Measurements from ENCODE around the gene TAGLN.

Gene TAGLN

GRCh38 chr11:117160826-117161225, 38.3 kb upstream of the TAGLN start:
- ChIA-PET POLR2A (no interaction called here), CTCF (no interaction called here)
- DNase-seq (ENCODE audit: extremely low spot score): no peak
- TF ChIP-seq SUZ12 (IDR thresholded peaks at IDR 0.05) (no peak), FOXA1 (IDR thresholded peaks at IDR 0.05) (no peak), TARDBP (IDR thresholded peaks at IDR 0.05) (no peak)

GRCh38 chr11:117166491-117166890, 32.7 kb upstream of the TAGLN start:
- POLR2A ChIA-PET: interaction anchor here (1.4 kb wide), 1 partner anchor 13 kb away, joined by 5 read pairs; no protein-coding TSS in a partner anchor
- no peak for DNase-seq (ENCODE audit: extremely low spot score)
- no peak for TF ChIP-seq PKNOX1 (IDR thresholded peaks at IDR 0.05)
- TF ChIP-seq TARDBP (IDR thresholded peaks at IDR 0.05): no peak
- TF ChIP-seq L3MBTL2 (conservative IDR thresholded peaks at IDR 0.05): no peak
- no peak for TF ChIP-seq ARNT (IDR thresholded peaks at IDR 0.05)
- no peak for TF ChIP-seq CTBP1 (IDR thresholded peaks at IDR 0.05; ENCODE audit: borderline replicate concordance)
- no peak for TF ChIP-seq ELF4 (IDR thresholded peaks at IDR 0.05)
- no peak for TF ChIP-seq FOXM1 (IDR thresholded peaks at IDR 0.05; ENCODE audit: borderline replicate concordance)
- no peak for TF ChIP-seq HDGF (IDR thresholded peaks at IDR 0.05; ENCODE audit: borderline replicate concordance)
- no peak for TF ChIP-seq ZNF384 (IDR thresholded peaks at IDR 0.05)
- TF ChIP-seq SUZ12 (IDR thresholded peaks at IDR 0.05): no peak
- TF ChIP-seq FOXA1 (IDR thresholded peaks at IDR 0.05): no peak
- TF ChIP-seq NFRKB (IDR thresholded peaks at IDR 0.05): no peak
- TF ChIP-seq LEF1 (IDR thresholded peaks at IDR 0.05; ENCODE audit: borderline replicate concordance): no peak
- TF ChIP-seq SP1 (IDR thresholded peaks at IDR 0.05): no peak
- TF ChIP-seq FOXK2 (IDR thresholded peaks at IDR 0.05): no peak
- CTCF ChIA-PET: no interaction called here

- TF ChIP-seq FOXK2 (IDR thresholded peaks at IDR 0.05): no peak
- no peak for TF ChIP-seq NFRKB (IDR thresholded peaks at IDR 0.05)
- no peak for TF ChIP-seq L3MBTL2 (conservative IDR thresholded peaks at IDR 0.05)
- TF ChIP-seq FOXA1 (IDR thresholded peaks at IDR 0.05): no peak
- no peak for TF ChIP-seq SUZ12 (IDR thresholded peaks at IDR 0.05)
- TF ChIP-seq LEF1 (IDR thresholded peaks at IDR 0.05; ENCODE audit: borderline replicate concordance): no peak
- no peak for TF ChIP-seq ARNT (IDR thresholded peaks at IDR 0.05)
- no peak for TF ChIP-seq PKNOX1 (IDR thresholded peaks at IDR 0.05)
- TF ChIP-seq SP1 (IDR thresholded peaks at IDR 0.05): no peak
- TF ChIP-seq FOXM1 (IDR thresholded peaks at IDR 0.05; ENCODE audit: borderline replicate concordance): no peak
- no peak for TF ChIP-seq ZNF384 (IDR thresholded peaks at IDR 0.05)
- no peak for TF ChIP-seq BHLHE40 (IDR thresholded peaks at IDR 0.05; ENCODE audit: borderline replicate concordance)
- TF ChIP-seq HDGF (IDR thresholded peaks at IDR 0.05; ENCODE audit: borderline replicate concordance): no peak
- no peak for TF ChIP-seq TARDBP (IDR thresholded peaks at IDR 0.05)
- TF ChIP-seq ELF4 (IDR thresholded peaks at IDR 0.05): no peak
- no peak for TF ChIP-seq CTBP1 (IDR thresholded peaks at IDR 0.05; ENCODE audit: borderline replicate concordance)
- CTCF ChIA-PET: interaction anchor here (0.6 kb wide), 1 partner anchor 374 kb away, joined by 3 read pairs; no protein-coding TSS in a partner anchor
- no peak for DNase-seq (ENCODE audit: extremely low spot score)
- POLR2A ChIA-PET: interaction anchor here (1.4 to 4.5 kb wide), 2 partner anchors 9 to 25 kb away, joined by 3 to 24 read pairs; partner anchors contain the start of genes PAFAH1B2 and SIDT2
Measured at GRCh38 chr11:117169736-117170135, 29.4 kb upstream of the TAGLN start.

- POLR2A ChIA-PET: interaction anchor here (1.1 to 4.5 kb wide), 3 partner anchors 8 to 57 kb away, joined by 3 to 24 read pairs (median 3); partner anchors contain the start of genes PAFAH1B2 and SIDT2
- CTCF ChIA-PET: interaction anchor here (0.6 kb wide), 1 partner anchor 375 kb away, joined by 3 read pairs; no protein-coding TSS in a partner anchor
- no peak for DNase-seq (ENCODE audit: extremely low spot score)
- TF ChIP-seq FOXA1 (IDR thresholded peaks at IDR 0.05) (no peak), ARNT (IDR thresholded peaks at IDR 0.05) (no peak), SUZ12 (IDR thresholded peaks at IDR 0.05) (no peak), CTBP1 (IDR thresholded peaks at IDR 0.05; ENCODE audit: borderline replicate concordance) (no peak), BHLHE40 (IDR thresholded peaks at IDR 0.05; ENCODE audit: borderline replicate concordance) (no peak), HDGF (IDR thresholded peaks at IDR 0.05; ENCODE audit: borderline replicate concordance) (no peak), SP1 (IDR thresholded peaks at IDR 0.05) (no peak), ZNF384 (IDR thresholded peaks at IDR 0.05) (no peak), NFRKB (IDR thresholded peaks at IDR 0.05) (no peak), TARDBP (IDR thresholded peaks at IDR 0.05) (no peak), L3MBTL2 (conservative IDR thresholded peaks at IDR 0.05) (no peak)
Measured at GRCh38 chr11:117170210-117170609, 29.0 kb upstream of the TAGLN start.

GRCh38 chr11:117171007-117171403, 28.2 kb upstream of the TAGLN start:
- CTCF ChIA-PET: no interaction called here
- POLR2A ChIA-PET: interaction anchor here (1.1 to 4.5 kb wide), 3 partner anchors 9 to 56 kb away, joined by 3 to 24 read pairs (median 4); partner anchors contain the start of gene PAFAH1B2
- TF ChIP-seq ZNF384 (IDR thresholded peaks at IDR 0.05): no peak
- TF ChIP-seq NFRKB (IDR thresholded peaks at IDR 0.05): no peak
- no peak for TF ChIP-seq SP1 (IDR thresholded peaks at IDR 0.05)
- TF ChIP-seq TARDBP (IDR thresholded peaks at IDR 0.05): no peak
- TF ChIP-seq L3MBTL2 (conservative IDR thresholded peaks at IDR 0.05): no peak
- TF ChIP-seq BHLHE40 (IDR thresholded peaks at IDR 0.05; ENCODE audit: borderline replicate concordance): no peak
- no peak for TF ChIP-seq LEF1 (IDR thresholded peaks at IDR 0.05; ENCODE audit: borderline replicate concordance)
- no peak for TF ChIP-seq FOXA1 (IDR thresholded peaks at IDR 0.05)
- DNase-seq (ENCODE audit: extremely low spot score): no peak

GRCh38 chr11:117171404-117172061, 27.6 kb upstream of the TAGLN start:
- no peak for DNase-seq (ENCODE audit: extremely low spot score)
- TF ChIP-seq ELF4 (IDR thresholded peaks at IDR 0.05) (no peak), LEF1 (IDR thresholded peaks at IDR 0.05; ENCODE audit: borderline replicate concordance) (no peak), CTBP1 (IDR thresholded peaks at IDR 0.05; ENCODE audit: borderline replicate concordance) (no peak), FOXA1 (IDR thresholded peaks at IDR 0.05) (no peak), ZNF384 (IDR thresholded peaks at IDR 0.05) (no peak), PKNOX1 (IDR thresholded peaks at IDR 0.05) (no peak), HDGF (IDR thresholded peaks at IDR 0.05; ENCODE audit: borderline replicate concordance) (no peak)
- ChIA-PET POLR2A (interaction anchor here (1.1 to 4.5 kb wide), 3 partner anchors 9 to 56 kb away, joined by 3 to 24 read pairs (median 4); partner anchors contain the start of gene PAFAH1B2), CTCF (interaction anchor here (0.9 to 1.6 kb wide), 3 partner anchors 9 to 55 kb away, joined by 3 to 5 read pairs (median 4); no protein-coding TSS in a partner anchor)
